A673 (cell line): ENCODE results near the gene RBM4B. TPM values are rescaled to one million over a fixed set of nuclear protein-coding genes. Genes with fewer than 3 reads are reported as not detected.
A peak's percentile ranks its signal among the peaks of the same experiment; 100 is the strongest.

Experiments used
- BruUV-seq: library from RNA; stranded (reverse); fragments of 400-500 nt; replicated peaks from 2 replicates; lab custom pipeline; 2021; lab: Mats Ljungman, UMichigan
- CTCF ChIA-PET: fragments of 300-600 bp; sonication (Branson Sonifier 250); formaldehyde crosslinking; loops from one replicate; lab custom pipeline; 2022; ENCODE audit warnings: antibody characterized with exemption; lab: Charles Lee
- POLR2A ChIA-PET: fragments of 300-600 bp; sonication (Branson Sonifier 250); formaldehyde crosslinking; loops from one replicate; lab custom pipeline; 2022; ENCODE audit warnings: antibody characterized with exemption; ENCODE audit not compliant: low non-redundant PET; lab: Charles Lee
- DNase-seq: peaks from one replicate; pipeline ENCODE4 v3.0.0-alpha.2; 2015; ENCODE audit warnings: low spot score
- H3K27ac ChIP-seq: fragments of 200-600 bp; sonication (generic); 2 replicates; pipeline ENCODE4 v1.5.1; 2016; ENCODE audit warnings: mixed run types, low read depth, mild to moderate bottlenecking, mixed read lengths, antibody characterized with exemption, low read length; ENCODE audit not compliant: poor library complexity, severe bottlenecking
- H3K27me3 ChIP-seq: fragments of 200-600 bp; sonication (generic); replicated peaks from 2 replicates; pipeline ENCODE4 v1.6.1; 2017; ENCODE audit warnings: mixed run types, low read depth, mild to moderate bottlenecking, mixed read lengths, antibody characterized with exemption, low read length; ENCODE audit not compliant: insufficient read depth, poor library complexity
- H3K36me3 ChIP-seq: fragments of 200-600 bp; sonication (generic); 2 replicates; pipeline ENCODE4 v1.6.1; 2016; ENCODE audit warnings: mixed run types, mild to moderate bottlenecking, mixed read lengths, antibody characterized with exemption, low read length; ENCODE audit not compliant: insufficient read depth, poor library complexity, severe bottlenecking
- H3K4me1 ChIP-seq: fragments of 200-600 bp; sonication (generic); 2 replicates; pipeline ENCODE4 v1.6.1; 2017; ENCODE audit warnings: mixed run types, mild to moderate bottlenecking, mixed read lengths, antibody characterized with exemption, low read length; ENCODE audit not compliant: insufficient read depth, poor library complexity, severe bottlenecking
- H3K4me3 ChIP-seq: fragments of 200-600 bp; sonication (generic); 2 replicates; pipeline ENCODE4 v1.5.1; 2016; ENCODE audit warnings: low read depth, mixed run types, mild to moderate bottlenecking, mixed read lengths, low read length; ENCODE audit not compliant: poor library complexity, severe bottlenecking
- H3K9me3 ChIP-seq: fragments of 200-600 bp; sonication (generic); 2 replicates; pipeline ENCODE4 v1.6.1; 2016; ENCODE audit warnings: mixed run types, low read depth, mild to moderate bottlenecking, mixed read lengths, antibody characterized with exemption, low read length; ENCODE audit not compliant: poor library complexity, severe bottlenecking
- EZH2 ChIP-seq: fragments of 200-600 bp; sonication (generic); IDR thresholded peaks from 2 replicates; pipeline ENCODE4 v1.6.1; 2017; ENCODE audit warnings: borderline replicate concordance, low read depth, mild to moderate bottlenecking, mixed read lengths, antibody characterized with exemption, low read length; ENCODE audit not compliant: poor library complexity, severe bottlenecking
- intact Hi-C: fragments of 100-400 bp; cut with micrococcal nuclease; formaldehyde crosslinking; loops from one replicate; pipeline ENCODE4 v1.10.0; 2022; ENCODE audit not compliant: unreplicated experiment
- total RNA-seq: library from RNA; stranded (reverse); gene quantifications from 2 replicates; pipeline ENCODE4 v1.2.3, GENCODE V29; 2021
- TF ChIP-seq, protein P1 (sequence below): fragments of 300-800, 200-600 bp; sonication (generic); conservative IDR thresholded peaks from 2 replicates; pipeline ENCODE4 v1.5.1; 2017; ENCODE audit warnings: low read depth, mild to moderate bottlenecking, antibody characterized with exemption, low read length, moderate library complexity, mixed read lengths

RBM4B gene
- total RNA-seq, 1 experiment from 2014 or later: 40.5 TPM

DNA sequence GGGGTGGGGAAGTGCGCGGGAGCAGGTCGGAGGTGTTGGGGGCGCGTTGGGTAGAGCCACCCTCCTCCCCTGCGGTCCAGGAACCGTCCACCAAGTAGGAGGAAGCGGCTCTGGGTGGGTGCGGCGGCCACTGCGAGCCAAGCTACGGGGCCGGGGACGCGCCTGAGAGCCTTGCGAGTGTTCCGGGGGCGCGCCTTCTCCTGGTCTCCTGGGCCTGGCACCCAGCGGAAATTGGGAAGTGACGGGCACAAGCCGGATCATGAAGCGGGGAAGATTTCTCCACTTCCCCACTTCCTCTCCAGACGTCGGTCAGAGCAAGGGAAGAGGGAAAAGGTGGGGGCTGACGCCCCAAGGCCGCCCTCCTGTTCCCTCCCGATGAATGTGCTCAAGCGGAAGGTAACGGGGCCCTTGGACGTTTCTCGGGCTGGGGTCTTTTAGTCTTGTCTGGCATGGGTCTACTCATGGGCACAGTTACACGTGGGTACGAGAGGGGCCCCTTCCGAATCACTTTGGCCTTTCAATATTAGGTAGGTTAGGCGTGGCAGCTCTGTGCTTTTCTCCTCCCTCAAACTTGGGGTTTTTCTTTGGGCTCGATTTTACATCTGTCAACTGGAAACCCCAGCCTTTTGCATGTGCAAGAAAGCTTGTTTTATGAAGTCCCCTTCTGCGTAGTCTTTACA lies 60.4 kb downstream of the RBM4B start:
- Histone ChIP-seq H3K36me3 (peaks cover 37% of the 10 kb centered on the region), H3K27me3 (no peaks in the 10 kb centered on the region), H3K9me3 (no peaks in the 10 kb centered on the region), H3K4me1 (peaks cover 22% of the 10 kb centered on the region), H3K4me3 (peak overlapping the region; percentile 80), H3K27ac (peak overlapping the region; percentile 94)
- no TSS peak for BruUV-seq
- no peak for TF ChIP-seq EZH2
- TF ChIP-seq, protein P1, sequence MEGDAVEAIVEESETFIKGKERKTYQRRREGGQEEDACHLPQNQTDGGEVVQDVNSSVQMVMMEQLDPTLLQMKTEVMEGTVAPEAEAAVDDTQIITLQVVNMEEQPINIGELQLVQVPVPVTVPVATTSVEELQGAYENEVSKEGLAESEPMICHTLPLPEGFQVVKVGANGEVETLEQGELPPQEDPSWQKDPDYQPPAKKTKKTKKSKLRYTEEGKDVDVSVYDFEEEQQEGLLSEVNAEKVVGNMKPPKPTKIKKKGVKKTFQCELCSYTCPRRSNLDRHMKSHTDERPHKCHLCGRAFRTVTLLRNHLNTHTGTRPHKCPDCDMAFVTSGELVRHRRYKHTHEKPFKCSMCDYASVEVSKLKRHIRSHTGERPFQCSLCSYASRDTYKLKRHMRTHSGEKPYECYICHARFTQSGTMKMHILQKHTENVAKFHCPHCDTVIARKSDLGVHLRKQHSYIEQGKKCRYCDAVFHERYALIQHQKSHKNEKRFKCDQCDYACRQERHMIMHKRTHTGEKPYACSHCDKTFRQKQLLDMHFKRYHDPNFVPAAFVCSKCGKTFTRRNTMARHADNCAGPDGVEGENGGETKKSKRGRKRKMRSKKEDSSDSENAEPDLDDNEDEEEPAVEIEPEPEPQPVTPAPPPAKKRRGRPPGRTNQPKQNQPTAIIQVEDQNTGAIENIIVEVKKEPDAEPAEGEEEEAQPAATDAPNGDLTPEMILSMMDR: no peak
- ChIA-PET CTCF (no interaction called here), POLR2A (interaction anchor here (0.5 kb wide), 1 partner anchor 24 kb away, joined by 4 read pairs; no protein-coding TSS in a partner anchor)
- intact Hi-C loops: loop anchor here (2.0 kb wide), 1 partner anchor 22 kb away; the partner anchor contains the start of gene RBM4
- no peak for DNase-seq

DNA sequence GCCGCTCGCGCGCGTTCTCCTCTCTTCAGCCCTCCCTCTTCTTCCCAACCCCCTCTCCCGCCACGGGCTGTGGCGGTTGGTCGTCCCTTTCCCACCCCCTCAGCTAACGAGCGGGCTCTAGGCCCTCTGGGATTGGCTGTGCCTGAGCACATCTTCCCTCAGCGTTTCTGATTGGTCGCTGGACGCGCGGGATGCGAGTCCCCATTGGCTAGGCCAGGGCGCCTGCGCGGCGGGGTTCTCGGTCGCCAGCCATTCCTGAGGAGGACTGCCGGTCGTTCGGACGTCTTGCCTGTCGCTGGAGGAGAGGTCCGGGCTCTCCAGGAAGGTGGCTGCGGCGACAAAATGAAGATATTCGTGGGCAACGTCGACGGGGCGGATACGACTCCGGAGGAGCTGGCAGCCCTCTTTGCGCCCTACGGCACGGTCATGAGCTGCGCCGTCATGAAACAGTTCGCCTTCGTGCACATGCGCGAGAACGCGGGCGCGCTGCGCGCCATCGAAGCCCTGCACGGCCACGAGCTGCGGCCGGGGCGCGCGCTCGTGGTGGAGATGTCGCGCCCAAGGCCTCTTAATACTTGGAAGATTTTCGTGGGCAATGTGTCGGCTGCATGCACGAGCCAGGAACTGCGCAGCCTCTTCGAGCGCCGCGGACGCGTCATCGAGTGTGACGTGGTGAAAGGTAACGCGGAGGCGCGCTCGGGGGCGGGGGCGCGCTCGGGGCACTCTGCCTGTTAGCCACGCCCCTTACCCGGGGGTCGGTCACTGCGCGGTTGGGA lies 61.1 kb downstream of the RBM4B start, which contains the start of gene RBM14:
TSS of gene RBM14 (plus strand) at position 252 of the 776 bp plus-strand sequence. CDS start at position 343, 91 bp downstream.
- BruUV-seq: no TSS peak
- intact Hi-C loops: loop anchor here (2.0 kb wide), 1 partner anchor 22 kb away; the partner anchor contains the start of gene RBM4
- H3K36me3 ChIP-seq: peaks cover 30% of the 10 kb centered on the region

More for the DNA sequence above, 61.1 kb downstream of the RBM4B start, which contains the start of gene RBM14:
- Histone ChIP-seq H3K27ac (peak within 1 kb of the TSS; percentile 94), H3K4me3 (peak within 1 kb of the TSS; percentile 80), H3K9me3 (no peaks in the 10 kb centered on the region), H3K27me3 (no peaks in the 10 kb centered on the region), H3K4me1 (peaks cover 22% of the 10 kb centered on the region)
- CTCF ChIA-PET: no interaction called here
- peak; percentile 100 for DNase-seq
- TF ChIP-seq, protein P1: no peak
- TF ChIP-seq EZH2: no peak
- POLR2A ChIA-PET: interaction anchor here (0.6 to 1.0 kb wide), 4 partner anchors 11 to 453 kb away, joined by 4 to 10 read pairs (median 6); no protein-coding TSS in a partner anchor

Other genes with a start within 250 kb of the RBM4B start
- gene MRPL11, start 239.0 kb downstream of the RBM4B start, total RNA-seq: 96.5 and 97.9 TPM in 2 replicates
- 15.4 and 18.5 TPM in 2 replicates for gene PELI3, start 211.0 kb downstream of the RBM4B start, total RNA-seq
- gene DPP3, start 197.5 kb downstream of the RBM4B start, total RNA-seq: 83.3 and 93.3 TPM in 2 replicates
- gene BBS1, start 167.3 kb downstream of the RBM4B start, total RNA-seq: 40.5 and 48.4 TPM in 2 replicates
- gene ZDHHC24, start 131.8 kb downstream of the RBM4B start, total RNA-seq: 9.7 and 12.2 TPM in 2 replicates
- gene ACTN3, start 131.0 kb downstream of the RBM4B start, total RNA-seq: not detected in 2 replicates
- gene CTSF, start 109.3 kb downstream of the RBM4B start, total RNA-seq: 3.7 and 6.9 TPM in 2 replicates
- 0.90 and 1.1 TPM in 2 replicates for gene CCDC87, start 84.8 kb downstream of the RBM4B start, total RNA-seq
- 43.8 and 56.8 TPM in 2 replicates for gene CCS, start 84.7 kb downstream of the RBM4B start, total RNA-seq
- gene RBM14, start 61.3 kb downstream of the RBM4B start, total RNA-seq: 152 and 162 TPM in 2 replicates
- 238 and 245 TPM in 2 replicates for gene RBM4, start 39.2 kb downstream of the RBM4B start, total RNA-seq
- 21.1 and 34.4 TPM in 2 replicates for gene SPTBN2, start 51.3 kb upstream of the RBM4B start, total RNA-seq
- gene RCE1, start 165.6 kb upstream of the RBM4B start, total RNA-seq: 33.1 and 35.0 TPM in 2 replicates
- gene LRFN4, start 179.2 kb upstream of the RBM4B start, total RNA-seq: 52.9 and 57.2 TPM in 2 replicates